ENCODE measurements around the gene GSTM2. TPM values are rescaled to one million over a fixed set of nuclear protein-coding genes. Genes with fewer than 3 reads are reported as not detected.
"Not testable (repeated sequence)": the region's sequence is repeated elsewhere in the genome, so short reads cannot be mapped to it uniquely, and the experiment has no call there.

Gene GSTM2
- total and polyA plus RNA-seq, 5 donors = 50.3 to 99.5 (median 76.4) TPM

- intact Hi-C loops (cut with DNase I) = no loop called here
- WGBS = 84% methylated on average over 3 of the region's 3 CpGs
- H3K9me3 ChIP-seq (ENCODE audit: control insufficient read depth, low read length) = no peaks in the 10 kb centered on the region
- H3K27ac ChIP-seq (ENCODE audit: low read length) = no peak overlapping the region
- no peak overlapping the region for H3K4me3 ChIP-seq (ENCODE audit: low read length)
- H3K27me3 ChIP-seq (ENCODE audit: control insufficient read depth, insufficient read depth) = no peaks in the 10 kb centered on the region
- H3K4me1 ChIP-seq (ENCODE audit: control insufficient read depth, insufficient read depth, low read length) = peaks cover 2% of the 10 kb centered on the region
- DNase-seq (no peak), ATAC-seq (no peak)
Observed at GRCh38 chr1:109650609-109651008, 17.2 kb upstream of the GSTM2 start.

GRCh38 chr1:109652402-109652801 lies 15.5 kb upstream of the GSTM2 start:
- H3K9me3 ChIP-seq (ENCODE audit: control insufficient read depth, low read length) = no peaks in the 10 kb centered on the region
- no peaks in the 10 kb centered on the region for H3K27me3 ChIP-seq (ENCODE audit: control insufficient read depth, insufficient read depth)
- no peak overlapping the region for H3K4me3 ChIP-seq (ENCODE audit: low read length)
- no peak for DNase-seq
- intact Hi-C loops (cut with DNase I) = no loop called here
- H3K27ac ChIP-seq (ENCODE audit: low read length) = no peak overlapping the region
- no peak for ATAC-seq
- 81% methylated on average over 2 of the region's 2 CpGs for WGBS
- H3K4me1 ChIP-seq (ENCODE audit: control insufficient read depth, insufficient read depth, low read length) = peaks cover 2% of the 10 kb centered on the region

GRCh38 chr1:109653306-109653705 lies 14.6 kb upstream of the GSTM2 start:
- Histone ChIP-seq H3K27me3 (ENCODE audit: control insufficient read depth, insufficient read depth) (no peaks in the 10 kb centered on the region), H3K4me1 (ENCODE audit: control insufficient read depth, insufficient read depth, low read length) (peaks cover 2% of the 10 kb centered on the region), H3K4me3 (ENCODE audit: low read length) (no peak overlapping the region), H3K27ac (ENCODE audit: low read length) (no peak overlapping the region), H3K9me3 (ENCODE audit: control insufficient read depth, low read length) (no peaks in the 10 kb centered on the region)
- ATAC-seq = no peak
- WGBS = 81% methylated on average over 2 of the region's 2 CpGs
- intact Hi-C loops (cut with DNase I) = no loop called here
- no peak for DNase-seq

GRCh38 chr1:109654519-109654918 lies 13.3 kb upstream of the GSTM2 start:
- no peak overlapping the region for H3K27ac ChIP-seq (ENCODE audit: low read length)
- H3K27me3 ChIP-seq (ENCODE audit: control insufficient read depth, insufficient read depth) = no peaks in the 10 kb centered on the region
- intact Hi-C loops (cut with DNase I) = no loop called here
- H3K9me3 ChIP-seq (ENCODE audit: control insufficient read depth, low read length) = no peaks in the 10 kb centered on the region
- ATAC-seq = no peak
- H3K4me3 ChIP-seq (ENCODE audit: low read length) = no peak overlapping the region
- 91% methylated on average over 12 of the region's 12 CpGs for WGBS
- DNase-seq = no peak
- peaks cover 2% of the 10 kb centered on the region for H3K4me1 ChIP-seq (ENCODE audit: control insufficient read depth, insufficient read depth, low read length)

GRCh38 chr1:109655615-109656519 lies 12.0 kb upstream of the GSTM2 start, which contains the start of gene GSTM4:
TSS of gene GSTM4 (plus strand) at chr1:109656099. CDS start at chr1:109656390, 291 bp downstream.
- H3K27ac ChIP-seq (ENCODE audit: low read length) = peak within 1 kb of the TSS; percentile 85
- ATAC-seq (peak; percentile 95 to 96), DNase-seq (peak; percentile 91 to 97 (median 96))
- H3K4me3 ChIP-seq (ENCODE audit: low read length) = peak within 1 kb of the TSS; percentile 51
- H3K9me3 ChIP-seq (ENCODE audit: control insufficient read depth, low read length) = no peaks in the 10 kb centered on the region
- WGBS = under 1% methylated on average over 54 of the region's 54 CpGs
- peaks cover 2% of the 10 kb centered on the region for H3K4me1 ChIP-seq (ENCODE audit: control insufficient read depth, insufficient read depth, low read length)
- no peaks in the 10 kb centered on the region for H3K27me3 ChIP-seq (ENCODE audit: control insufficient read depth, insufficient read depth)
- intact Hi-C loops (cut with DNase I) = no loop called here

GRCh38 chr1:109657395-109657794 lies 10.5 kb upstream of the GSTM2 start:
- WGBS = 87% methylated on average over 4 of the region's 4 CpGs
- H3K27ac ChIP-seq (ENCODE audit: low read length) = no peak overlapping the region
- ATAC-seq = no peak

GRCh38 chr1:109657970-109658369 lies 9.9 kb upstream of the GSTM2 start:
- Histone ChIP-seq H3K27me3 (ENCODE audit: control insufficient read depth, insufficient read depth) (no peaks in the 10 kb centered on the region), H3K27ac (ENCODE audit: low read length) (no peak overlapping the region), H3K4me1 (ENCODE audit: control insufficient read depth, insufficient read depth, low read length) (peaks cover 2% of the 10 kb centered on the region), H3K4me3 (ENCODE audit: low read length) (no peak overlapping the region), H3K9me3 (ENCODE audit: control insufficient read depth, low read length) (no peaks in the 10 kb centered on the region)
- intact Hi-C loops (cut with DNase I) = no loop called here
- 66% methylated on average over 7 of the region's 7 CpGs for WGBS
- DNase-seq (no peak), ATAC-seq (no peak)

More at GRCh38 chr1:109657395-109657794, 10.5 kb upstream of the GSTM2 start:
- Histone ChIP-seq H3K27me3 (ENCODE audit: control insufficient read depth, insufficient read depth) (no peaks in the 10 kb centered on the region), H3K4me3 (ENCODE audit: low read length) (no peak overlapping the region), H3K9me3 (ENCODE audit: control insufficient read depth, low read length) (no peaks in the 10 kb centered on the region), H3K4me1 (ENCODE audit: control insufficient read depth, insufficient read depth, low read length) (peaks cover 2% of the 10 kb centered on the region)
- intact Hi-C loops (cut with DNase I) = no loop called here
- DNase-seq = no peak

- ATAC-seq (no peak), DNase-seq (no peak)
- no peaks in the 10 kb centered on the region for H3K27me3 ChIP-seq (ENCODE audit: control insufficient read depth, insufficient read depth)
- no peak overlapping the region for H3K27ac ChIP-seq (ENCODE audit: low read length)
- no peak overlapping the region for H3K4me3 ChIP-seq (ENCODE audit: low read length)
- peaks cover 2% of the 10 kb centered on the region for H3K4me1 ChIP-seq (ENCODE audit: control insufficient read depth, insufficient read depth, low read length)
- 48% methylated on average over 3 of the region's 3 CpGs for WGBS
- intact Hi-C loops (cut with DNase I) = no loop called here
- H3K9me3 ChIP-seq (ENCODE audit: control insufficient read depth, low read length) = no peaks in the 10 kb centered on the region
Observed at GRCh38 chr1:109658533-109659042, 9.3 kb upstream of the GSTM2 start.

GRCh38 chr1:109659145-109659544 lies 8.7 kb upstream of the GSTM2 start:
- DNase-seq = no peak
- Histone ChIP-seq H3K27ac (ENCODE audit: low read length) (no peak overlapping the region), H3K27me3 (ENCODE audit: control insufficient read depth, insufficient read depth) (no peaks in the 10 kb centered on the region), H3K9me3 (ENCODE audit: control insufficient read depth, low read length) (no peaks in the 10 kb centered on the region), H3K4me1 (ENCODE audit: control insufficient read depth, insufficient read depth, low read length) (peaks cover 2% of the 10 kb centered on the region), H3K4me3 (ENCODE audit: low read length) (no peak overlapping the region)
- no peak for ATAC-seq
- WGBS = 61% methylated on average over 2 of the region's 2 CpGs
- intact Hi-C loops (cut with DNase I) = no loop called here

- no peak for ATAC-seq
- H3K27ac ChIP-seq (ENCODE audit: low read length) = no peak overlapping the region
- 81% methylated on average over 5 of the region's 5 CpGs for WGBS
- no peak for DNase-seq
- intact Hi-C loops (cut with DNase I) = no loop called here
- H3K27me3 ChIP-seq (ENCODE audit: control insufficient read depth, insufficient read depth) = no peaks in the 10 kb centered on the region
- no peak overlapping the region for H3K4me3 ChIP-seq (ENCODE audit: low read length)
- no peaks in the 10 kb centered on the region for H3K9me3 ChIP-seq (ENCODE audit: control insufficient read depth, low read length)
- H3K4me1 ChIP-seq (ENCODE audit: control insufficient read depth, insufficient read depth, low read length) = peaks cover 1% of the 10 kb centered on the region
Observed at GRCh38 chr1:109659997-109660690, 7.7 kb upstream of the GSTM2 start.

- H3K4me1 ChIP-seq (ENCODE audit: control insufficient read depth, insufficient read depth, low read length); H3K4me3 ChIP-seq (ENCODE audit: low read length); ATAC-seq; H3K9me3 ChIP-seq (ENCODE audit: control insufficient read depth, low read length); H3K27me3 ChIP-seq (ENCODE audit: control insufficient read depth, insufficient read depth); DNase-seq; H3K27ac ChIP-seq (ENCODE audit: low read length); intact Hi-C loops (cut with DNase I): not testable (repeated sequence)
- 63% methylated on average over 3 of the region's 4 CpGs for WGBS
Observed at GRCh38 chr1:109660691-109661026, 7.2 kb upstream of the GSTM2 start.

Data from right cardiac atrium (tissue), 5 donors.